ENCODE results near the gene SCN11A. TPM values are rescaled to one million over a fixed set of nuclear protein-coding genes. Genes with fewer than 3 reads are reported as not detected.
A peak's percentile ranks its signal among the peaks of the same experiment; 100 is the strongest.

The SCN11A gene
- total RNA-seq, 1 experiment from 2014 or later: 0.05 TPM

GRCh38 chr3:39053696-39054095 lies 2.0 kb upstream of the SCN11A start:
- Histone ChIP-seq H3K27ac (ENCODE audit: low read depth, low read length) (no peak overlapping the region), H3K9me3 (ENCODE audit: control insufficient read depth in 1 of 2, insufficient read depth in 1 of 2, low read depth in 1 of 2, low read length in 2 of 2) (no peaks in the 10 kb centered on the region), H3K4me2 (ENCODE audit: low read length) (no peak overlapping the region), H3K79me2 (ENCODE audit: insufficient read depth, low read length) (peaks cover 16% of the 10 kb centered on the region), H3K9me2 (ENCODE audit: insufficient read depth) (no peaks in the 10 kb centered on the region), H3K36me3 (ENCODE audit: control insufficient read depth in 1 of 2, insufficient read depth in 2 of 2, low read length in 2 of 2) (no peaks in the 10 kb centered on the region), H2AFZ (ENCODE audit: low read depth, low read length, poor library complexity, severe bottlenecking) (no peak overlapping the region), H3K4me3 (replicated peaks in 1 of 2; ENCODE audit: low read depth in 1 of 2, low read length in 2 of 2) (no peak overlapping the region), H3K27me3 (ENCODE audit: insufficient read depth, low read length) (no peaks in the 10 kb centered on the region), H3K9ac (ENCODE audit: low read length) (no peak overlapping the region), H4K20me1 (ENCODE audit: insufficient read depth) (no peaks in the 10 kb centered on the region), H3K4me1 (ENCODE audit: control insufficient read depth in 1 of 2, insufficient read depth in 2 of 2, low read length in 2 of 2) (peaks cover 4 to 9% of the 10 kb centered on the region in 2 experiments; a peak in 2 of 4 replicates)
- BruUV-seq (replicated peaks): no TSS peak
- POLR2A ChIA-PET: no interaction called here
- CTCF ChIA-PET: no interaction called here
- no peak for TF ChIP-seq TCF7L2 (IDR thresholded peaks at IDR 0.05; ENCODE audit: borderline replicate concordance, extremely low read depth, insufficient read depth, insufficient read length)
- TF ChIP-seq SRF (IDR thresholded peaks at IDR 0.05; ENCODE audit: low read depth): no peak
- TF ChIP-seq EZH2 (IDR thresholded peaks at IDR 0.05): no peak
- RAD21 ChIA-PET (ENCODE audit: low non-redundant PET in 1 of 2, low total read pairs in 2 of 2, uncharacterized antibody in 2 of 2, unreplicated experiment in 2 of 2): no interaction called here
- intact Hi-C loops (cut with micrococcal nuclease): loop anchor here (5.0 kb wide), 1 partner anchor 239 kb away; no protein-coding TSS in a partner anchor
- ATAC-seq: no peak
- DNase-seq (ENCODE audit: low read depth, low spot score): no peak

- peaks cover 4 to 9% of the 10 kb centered on the region in 2 experiments; a peak in 2 of 4 replicates for H3K4me1 ChIP-seq (ENCODE audit: control insufficient read depth in 1 of 2, insufficient read depth in 2 of 2, low read length in 2 of 2)
- no peaks in the 10 kb centered on the region for H3K36me3 ChIP-seq (ENCODE audit: control insufficient read depth in 1 of 2, insufficient read depth in 2 of 2, low read length in 2 of 2)
- intact Hi-C loops (cut with micrococcal nuclease): loop anchor here (5.0 kb wide), 1 partner anchor 240 kb away; no protein-coding TSS in a partner anchor
- no peak for TF ChIP-seq ATF3 (IDR thresholded peaks at IDR 0.05)
- no peak for TF ChIP-seq FOSL1 (IDR thresholded peaks at IDR 0.05; ENCODE audit: low read depth)
- no peak for TF ChIP-seq JUND (IDR thresholded peaks at IDR 0.05)
- TF ChIP-seq EGR1 (IDR thresholded peaks at IDR 0.05; ENCODE audit: low read depth): no peak
- no peak for TF ChIP-seq YY1 (IDR thresholded peaks at IDR 0.05; ENCODE audit: extremely low read depth, insufficient replicate concordance, low read depth, low read length)
- no peak for TF ChIP-seq CTCF (IDR thresholded peaks at IDR 0.05 in 2 of 3, conservative IDR thresholded peaks at IDR 0.05 in 1 of 3; ENCODE audit: borderline replicate concordance in 1 of 3, insufficient read depth in 1 of 3, low read depth in 2 of 3, low read length in 2 of 3)
- no peak for TF ChIP-seq ZFX (IDR thresholded peaks at IDR 0.05)
- TF ChIP-seq EZH2 (IDR thresholded peaks at IDR 0.05): no peak
- no peak for TF ChIP-seq ZNF274 (IDR thresholded peaks at IDR 0.05; ENCODE audit: low read depth, low read length)
- H3K79me2 ChIP-seq (ENCODE audit: insufficient read depth, low read length): peaks cover 16% of the 10 kb centered on the region
- ChIA-PET POLR2A (no interaction called here), RAD21 (ENCODE audit: low non-redundant PET in 1 of 2, low total read pairs in 2 of 2, uncharacterized antibody in 2 of 2, unreplicated experiment in 2 of 2) (no interaction called here), CTCF (no interaction called here)
- no peaks in the 10 kb centered on the region for H4K20me1 ChIP-seq (ENCODE audit: insufficient read depth)
- no TSS peak for BruUV-seq (replicated peaks)
- H3K9me2 ChIP-seq (ENCODE audit: insufficient read depth): no peaks in the 10 kb centered on the region
- no peak overlapping the region for H2AFZ ChIP-seq (ENCODE audit: low read depth, low read length, poor library complexity, severe bottlenecking)
- H3K9me3 ChIP-seq (ENCODE audit: control insufficient read depth in 1 of 2, insufficient read depth in 1 of 2, low read depth in 1 of 2, low read length in 2 of 2): no peaks in the 10 kb centered on the region
- peak overlapping the region; percentile 80 to 83 for H3K4me3 ChIP-seq (replicated peaks in 1 of 2; ENCODE audit: low read depth in 1 of 2, low read length in 2 of 2)
- H3K9ac ChIP-seq (ENCODE audit: low read length): peak overlapping the region; percentile 74
- no peak overlapping the region; the same call in 1 of the 2 replicates for H3K27ac ChIP-seq (ENCODE audit: low read depth, low read length)
- H3K27me3 ChIP-seq (ENCODE audit: insufficient read depth, low read length): no peaks in the 10 kb centered on the region
- peak overlapping the region; percentile 92 for H3K4me2 ChIP-seq (ENCODE audit: low read length)
- ATAC-seq (no peak), DNase-seq (ENCODE audit: low read depth, low spot score) (no peak)
These were observed 839 bp upstream of the SCN11A start for GRCh38 chr3:39052583-39052982.
